Mesenchymal stem cell (in vitro differentiated cells and primary cell): ENCODE results near the gene TCF12.

Source experiments
- DNase-seq: peaks from one replicate; pipeline ENCODE4 v3.0.0-alpha.2; 2013
- H2AFZ ChIP-seq: one replicate; pipeline ENCODE4 v1.6.1; 2013; ENCODE audit warnings: low read depth, mild to moderate bottlenecking, control low read depth, inconsistent platforms, low read length, moderate library complexity
- H2AK5ac ChIP-seq: 2 replicates; pipeline ENCODE4 v1.6.1; 2013; ENCODE audit warnings: low read length, moderate library complexity, mild to moderate bottlenecking, inconsistent platforms; ENCODE audit not compliant: severe bottlenecking
- H2BK120ac ChIP-seq: one replicate; pipeline ENCODE4 v1.6.1; 2013; ENCODE audit warnings: low read depth, mild to moderate bottlenecking, inconsistent platforms, low read length, moderate library complexity
- H2BK12ac ChIP-seq, 2 experiments: one replicate each; pipeline ENCODE4 v1.6.1; 2013; ENCODE audit warnings: inconsistent platforms in 2 of 2, low read length in 2 of 2, mild to moderate bottlenecking in 2 of 2, moderate library complexity in 2 of 2, control low read depth in 1 of 2
- H2BK15ac ChIP-seq: one replicate; pipeline ENCODE4 v1.6.1; 2013; ENCODE audit warnings: mild to moderate bottlenecking, low read depth, inconsistent platforms; ENCODE audit not compliant: poor library complexity, severe bottlenecking
- H2BK5ac ChIP-seq: 2 replicates; pipeline ENCODE4 v1.6.1; 2013; ENCODE audit warnings: low read depth, mild to moderate bottlenecking, low read length, control low read depth, inconsistent platforms; ENCODE audit not compliant: poor library complexity, severe bottlenecking
- H3K14ac ChIP-seq, 2 experiments: one replicate each; pipeline ENCODE4 v1.6.1; 2013; ENCODE audit warnings: inconsistent platforms in 2 of 2, low read length in 2 of 2, control low read depth in 1 of 2, mild to moderate bottlenecking in 1 of 2, moderate library complexity in 1 of 2
- H3K18ac ChIP-seq, 2 experiments: one replicate each; pipeline ENCODE4 v1.6.1; 2013; ENCODE audit warnings: inconsistent platforms in 2 of 2, low read length in 2 of 2, control low read depth in 1 of 2, low read depth in 1 of 2, mild to moderate bottlenecking in 1 of 2
- H3K23ac ChIP-seq, 2 experiments: one replicate each; pipeline ENCODE4 v1.6.1; 2013; ENCODE audit warnings: inconsistent platforms in 2 of 2, low read length in 2 of 2, mild to moderate bottlenecking in 2 of 2, moderate library complexity in 2 of 2, control low read depth in 1 of 2
- H3K27ac ChIP-seq: 2 replicates; pipeline ENCODE4 v1.5.1; 2013; ENCODE audit warnings: mild to moderate bottlenecking, moderate library complexity, low read length, control low read depth, inconsistent platforms; ENCODE audit not compliant: poor library complexity, severe bottlenecking
- H3K27me3 ChIP-seq, 2 experiments: 2 replicates each; pipeline versions ENCODE4 v1.6.1 to v1.7.0; 2013; ENCODE audit warnings: low read length in 2 of 2, mild to moderate bottlenecking in 2 of 2, moderate library complexity in 2 of 2, control low read depth in 1 of 2, inconsistent platforms in 1 of 2; ENCODE audit not compliant: control insufficient read depth in 1 of 2, insufficient read depth in 1 of 2
- H3K36me3 ChIP-seq, 2 experiments: 2 replicates each; pipeline versions ENCODE4 v1.6.1 to v1.7.0; 2013; ENCODE audit warnings: low read length in 2 of 2, control low read depth in 1 of 2, inconsistent platforms in 1 of 2, low read depth in 1 of 2, mild to moderate bottlenecking in 1 of 2; ENCODE audit not compliant: insufficient read depth in 2 of 2, control insufficient read depth in 1 of 2
- H3K4ac ChIP-seq, 2 experiments: one replicate each; pipeline ENCODE4 v1.6.1; 2013; ENCODE audit warnings: inconsistent platforms in 2 of 2, low read length in 2 of 2, mild to moderate bottlenecking in 2 of 2, moderate library complexity in 2 of 2, control low read depth in 1 of 2, low read depth in 1 of 2
- H3K4me1 ChIP-seq: 2 replicates; pipeline ENCODE4 v1.6.1; 2013; ENCODE audit warnings: low read depth, low read length, control low read depth; ENCODE audit not compliant: control insufficient read depth, insufficient read depth
- H3K4me2 ChIP-seq: 2 replicates; pipeline ENCODE4 v1.6.1; 2013; ENCODE audit warnings: low read length, mild to moderate bottlenecking, inconsistent platforms; ENCODE audit not compliant: poor library complexity, severe bottlenecking
- H3K4me3 ChIP-seq, 2 experiments: 2 replicates each; pipeline versions ENCODE4 v1.5.1 to v1.7.0; 2013; ENCODE audit warnings: low read length in 2 of 2, mild to moderate bottlenecking in 2 of 2, control low read depth in 1 of 2, low read depth in 1 of 2; ENCODE audit not compliant: insufficient read depth in 1 of 2
- H3K79me1 ChIP-seq: replicated peaks from 2 replicates; pipeline ENCODE4 v1.6.1; 2013; ENCODE audit warnings: mild to moderate bottlenecking, control low read depth, low read length, inconsistent platforms; ENCODE audit not compliant: poor library complexity, severe bottlenecking
- H3K9ac ChIP-seq: 2 replicates; pipeline ENCODE4 v1.7.0; 2013; ENCODE audit warnings: mild to moderate bottlenecking, low read length, moderate library complexity
- H3K9me3 ChIP-seq: 2 replicates; pipeline ENCODE4 v1.7.0; 2013; ENCODE audit warnings: mild to moderate bottlenecking, low read length; ENCODE audit not compliant: control insufficient read depth
- H4K8ac ChIP-seq: one replicate; pipeline ENCODE4 v1.6.1; 2013; ENCODE audit warnings: inconsistent platforms, mild to moderate bottlenecking, low read length, moderate library complexity
- H4K91ac ChIP-seq: one replicate; pipeline ENCODE4 v1.6.1; 2013; ENCODE audit warnings: mild to moderate bottlenecking, low read length, inconsistent platforms
- WGBS: methylation state at CpG from one replicate; pipeline ENCODE4 v1.1.7; 2013; ENCODE audit warnings: mixed read lengths; 5-methylcytosine and 5-hydroxymethylcytosine counted together

Gene TCF12

GRCh38 chr15:56988219-56988618, 69.8 kb downstream of the TCF12 start:
- no peak overlapping the region for H3K23ac ChIP-seq
- no peaks in the 10 kb centered on the region for H3K27me3 ChIP-seq
- no peaks in the 10 kb centered on the region for H3K9me3 ChIP-seq
- H2BK12ac ChIP-seq: no peak overlapping the region
- H2BK5ac ChIP-seq: no peak overlapping the region
- no peak overlapping the region for H4K91ac ChIP-seq
- no peak overlapping the region for H2AK5ac ChIP-seq
- peaks cover 0 to 4% of the 10 kb centered on the region in 2 experiments for H3K36me3 ChIP-seq
- H2BK15ac ChIP-seq: no peak overlapping the region
- peaks cover 6% of the 10 kb centered on the region for H3K79me1 ChIP-seq
- no peak overlapping the region for H2BK120ac ChIP-seq
- H2AFZ ChIP-seq: no peak overlapping the region
- peak overlapping the region; percentile 7 for H3K9ac ChIP-seq
- H3K4me1 ChIP-seq: peaks cover 5% of the 10 kb centered on the region
- H3K27ac ChIP-seq: no peak overlapping the region
- H3K4ac ChIP-seq: no peak overlapping the region
- no peak overlapping the region for H3K18ac ChIP-seq
- no peak overlapping the region for H4K8ac ChIP-seq
- H3K4me3 ChIP-seq: no peak overlapping the region
- no peak for DNase-seq
- no peak overlapping the region for H3K4me2 ChIP-seq
- H3K14ac ChIP-seq: no peak overlapping the region

DNA sequence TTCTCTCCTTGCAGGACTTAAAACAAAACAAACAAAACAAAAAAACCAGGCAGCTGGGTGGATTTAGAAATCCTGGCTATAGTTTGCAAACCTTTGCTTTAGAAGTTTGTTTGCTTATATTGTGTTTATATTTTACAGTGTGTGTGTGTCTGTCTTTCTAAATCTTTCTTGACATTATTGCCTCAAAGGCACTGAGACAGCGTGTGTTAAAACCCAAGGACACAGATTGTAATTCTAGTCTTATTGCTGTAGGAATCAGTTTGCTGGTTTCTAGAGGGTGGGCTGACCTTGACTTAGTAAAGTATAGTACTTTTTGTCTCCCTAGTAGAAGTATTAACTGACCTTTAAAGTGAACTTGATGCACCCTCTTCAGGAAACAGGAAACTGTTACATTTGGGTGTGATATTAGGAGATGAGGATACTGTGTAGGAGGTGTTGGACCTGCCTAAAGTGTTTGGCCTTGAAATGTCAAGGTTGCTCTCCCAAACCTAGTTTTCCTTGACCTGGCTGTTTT, 71.0 kb downstream of the TCF12 start:
- Histone ChIP-seq H3K14ac (no peak overlapping the region), H3K4me2 (no peak overlapping the region), H2BK12ac (no peak overlapping the region), H3K36me3 (peaks cover 0 to 10% of the 10 kb centered on the region in 2 experiments), H4K8ac (no peak overlapping the region), H2BK5ac (no peak overlapping the region), H3K9ac (no peak overlapping the region), H2BK120ac (no peak overlapping the region), H3K4me3 (no peak overlapping the region), H4K91ac (no peak overlapping the region), H3K4ac (no peak overlapping the region), H3K23ac (no peak overlapping the region), H3K79me1 (peaks cover 9% of the 10 kb centered on the region), H2BK15ac (no peak overlapping the region), H3K27me3 (no peaks in the 10 kb centered on the region), H3K27ac (no peak overlapping the region), H2AFZ (no peak overlapping the region), H3K18ac (no peak overlapping the region), H2AK5ac (no peak overlapping the region), H3K4me1 (peaks cover 3% of the 10 kb centered on the region), H3K9me3 (no peaks in the 10 kb centered on the region)
- 38% methylated on average over 1 of the region's 1 CpG for WGBS
- peak; percentile 44 for DNase-seq

GRCh38 chr15:56991017-56991416, 72.6 kb downstream of the TCF12 start:
- Histone ChIP-seq H2AFZ (no peak overlapping the region), H3K9me3 (no peaks in the 10 kb centered on the region), H3K23ac (no peak overlapping the region), H3K79me1 (peaks cover 9% of the 10 kb centered on the region), H3K4me1 (peaks cover 3% of the 10 kb centered on the region), H3K4me3 (no peak overlapping the region), H2BK120ac (no peak overlapping the region), H3K27me3 (no peaks in the 10 kb centered on the region), H2BK5ac (no peak overlapping the region), H3K18ac (no peak overlapping the region), H3K4me2 (no peak overlapping the region), H4K91ac (no peak overlapping the region), H3K4ac (no peak overlapping the region), H3K9ac (no peak overlapping the region), H2BK15ac (no peak overlapping the region), H2AK5ac (no peak overlapping the region), H3K14ac (no peak overlapping the region), H3K36me3 (peaks cover 0 to 10% of the 10 kb centered on the region in 2 experiments), H3K27ac (no peak overlapping the region), H4K8ac (no peak overlapping the region), H2BK12ac (no peak overlapping the region)
- 98% methylated on average over 5 of the region's 6 CpGs for whole genome bisulfite sequencing
- DNase-seq: no peak

- Histone ChIP-seq H3K27ac (no peak overlapping the region), H3K36me3 (peaks cover 0 to 10% of the 10 kb centered on the region in 2 experiments), H3K23ac (no peak overlapping the region), H3K9ac (no peak overlapping the region), H2BK12ac (no peak overlapping the region), H3K79me1 (peaks cover 9% of the 10 kb centered on the region), H3K4me2 (no peak overlapping the region), H2BK120ac (no peak overlapping the region), H2BK5ac (no peak overlapping the region), H3K4me3 (no peak overlapping the region), H3K18ac (no peak overlapping the region), H3K4ac (no peak overlapping the region), H3K4me1 (no peaks in the 10 kb centered on the region), H3K27me3 (no peaks in the 10 kb centered on the region), H2AFZ (no peak overlapping the region), H2BK15ac (no peak overlapping the region), H2AK5ac (no peak overlapping the region), H4K91ac (no peak overlapping the region), H3K14ac (no peak overlapping the region), H4K8ac (no peak overlapping the region), H3K9me3 (no peaks in the 10 kb centered on the region)
- no peak for DNase-seq
- 100% methylated on average over 2 of the region's 3 CpGs for WGBS
These were observed 74.3 kb downstream of the TCF12 start for GRCh38 chr15:56992725-56993124.
